Transverse colon (tissue), 4 donors: ENCODE results near the gene EEF1AKMT2. TPM values are rescaled to one million over a fixed set of nuclear protein-coding genes. Genes with fewer than 3 reads are reported as not detected.

Experiments
- DNase-seq: peaks from one replicate; pipeline ENCODE4 v3.0.0-alpha.2; 2019
- H3K27ac ChIP-seq, 4 donors: fragments of 200-600 bp; sonication (generic); 2 replicates each; pipeline ENCODE4 v1.5.1; 2016 to 2018; ENCODE audit warnings: inconsistent platforms in 4 of 4
- H3K27me3 ChIP-seq: fragments of 200-600 bp; sonication (generic); 2 replicates; pipeline ENCODE4 v1.5.1; 2017; ENCODE audit warnings: inconsistent platforms
- H3K36me3 ChIP-seq, 4 donors: fragments of 200-600 bp; sonication (generic); 2 replicates each; pipeline ENCODE4 v1.5.1; 2017 to 2019; ENCODE audit warnings: inconsistent platforms in 4 of 4
- H3K4me1 ChIP-seq, 4 donors: fragments of 200-600 bp; sonication (generic); 2 replicates each; pipeline ENCODE4 v1.5.1; 2017 to 2020; ENCODE audit warnings: inconsistent platforms in 4 of 4
- H3K4me3 ChIP-seq, 4 donors: fragments of 200-600 bp; sonication (generic); 1 replicate in 1 of 4; 2 replicates in 3 of 4; pipeline versions ENCODE4 v1.5.1 to v1.6.1; 2017 to 2019; ENCODE audit warnings: inconsistent platforms in 4 of 4
- H3K9me3 ChIP-seq, 2 donors: fragments of 200-600 bp; sonication (generic); 2 replicates each; pipeline ENCODE4 v1.5.1; 2017 to 2019; ENCODE audit warnings: inconsistent platforms in 2 of 2
- CTCF ChIP-seq, 5 experiments: fragments of 200-600 bp in 3 of 5; fragments of 450-650 bp in 2 of 5; sonication (generic) in 3 of 5; IDR thresholded peaks; 1 replicate in 2 of 5; 2 replicates in 3 of 5; pipeline ENCODE4 v1.5.1; 2016 to 2017; ENCODE audit warnings: antibody characterized with exemption in 5 of 5, inconsistent platforms in 3 of 5, mild to moderate bottlenecking in 2 of 5, moderate library complexity in 1 of 5
- EP300 ChIP-seq: sonication (generic); formaldehyde crosslinking; IDR thresholded peaks from one replicate; pipeline ENCODE4 v1.6.1; 2017; ENCODE audit warnings: antibody characterized with exemption, low read depth
- POLR2A ChIP-seq: fragments of 450-650 bp; IDR thresholded peaks from one replicate; pipeline ENCODE4 v1.6.1; 2016; ENCODE audit warnings: antibody characterized with exemption, mild to moderate bottlenecking, moderate library complexity
- POLR2AphosphoS5 ChIP-seq, 3 donors: sonication (generic); formaldehyde crosslinking; IDR thresholded peaks; one replicate each; pipeline ENCODE4 v1.6.1; 2016; ENCODE audit warnings: antibody characterized with exemption in 3 of 3
- WGBS, 2 donors: methylation state at CpG; one replicate each; pipeline ENCODE4 v1.1.5; 2018; ENCODE audit warnings: low coverage in 1 of 2; 5-methylcytosine and 5-hydroxymethylcytosine counted together
- in situ Hi-C, 4 donors: fragments of 200-750 bp; cut with MboI; loops; one replicate each; pipeline versions ENCODE4 v1.15.0 to v1.15.1; 2017; ENCODE audit warnings: low sequenced_read_pairs in 3 of 4, low pct_ligation_motif_present in 1 of 4, low pct_unique_long_range_greater_than_20kb in 1 of 4
- intact Hi-C: fragments of 100-400 bp; cut with DNase I; formaldehyde crosslinking; loops from one replicate; pipeline ENCODE4 v1.15.1; 2023; ENCODE audit warnings: low total_unique reads
- total RNA-seq, 4 donors: library from RNA; depleted of rRNA; stranded (reverse); fragments of >200 nt; gene quantifications; one replicate each; pipeline ENCODE4 v1.1.0, GENCODE V29; 2016

The EEF1AKMT2 gene
- total RNA-seq, 4 donors from 2014 or later = 5.2 to 19.1 (median 10.6) TPM

- no peak for DNase-seq
- no peaks in the 10 kb centered on the region for H3K4me1 ChIP-seq
- H3K27ac ChIP-seq = no peak overlapping the region
- H3K9me3 ChIP-seq = no peaks in the 10 kb centered on the region
- H3K27me3 ChIP-seq = no peaks in the 10 kb centered on the region
- 93 to 100% methylated on average over 1 to 2 of the region's 2 CpGs for WGBS, 2 donors
- TF ChIP-seq POLR2AphosphoS5 (IDR thresholded peaks at IDR 0.05) (no peak), CTCF (IDR thresholded peaks at IDR 0.05) (no peak), POLR2A (no peak), EP300 (no peak)
- intact Hi-C loops (no loop called here), in situ Hi-C loops (no loop called here)
- H3K36me3 ChIP-seq = peaks cover 0 to 10% (median 0%) of the 10 kb centered on the region in 4 donors
- no peak overlapping the region for H3K4me3 ChIP-seq
Measured at GRCh38 chr10:124768791-124769190, 22.9 kb downstream of the EEF1AKMT2 start.

- no peak for DNase-seq
- intact Hi-C loops = no loop called here
- Histone ChIP-seq H3K27me3 (no peaks in the 10 kb centered on the region), H3K4me1 (no peaks in the 10 kb centered on the region), H3K9me3 (no peaks in the 10 kb centered on the region), H3K4me3 (no peak overlapping the region), H3K27ac (no peak overlapping the region), H3K36me3 (peaks cover 0 to 17% (median under 1%) of the 10 kb centered on the region in 4 donors)
- in situ Hi-C loops = no loop called here
- WGBS, 2 donors = 90 to 100% methylated on average over 2 of the region's 2 CpGs
- TF ChIP-seq POLR2AphosphoS5 (IDR thresholded peaks at IDR 0.05) = no peak
- no peak for TF ChIP-seq CTCF (IDR thresholded peaks at IDR 0.05)
- no peak for TF ChIP-seq EP300
- no peak for TF ChIP-seq POLR2A
Measured at GRCh38 chr10:124765256-124765655, 26.4 kb downstream of the EEF1AKMT2 start.

- no peak for DNase-seq
- Histone ChIP-seq H3K36me3 (peaks cover 0 to 17% (median 9%) of the 10 kb centered on the region in 4 donors), H3K27me3 (no peaks in the 10 kb centered on the region), H3K4me1 (no peaks in the 10 kb centered on the region), H3K9me3 (no peaks in the 10 kb centered on the region), H3K4me3 (no peak overlapping the region), H3K27ac (no peak overlapping the region)
- intact Hi-C loops (no loop called here), in situ Hi-C loops (no loop called here)
- TF ChIP-seq CTCF (IDR thresholded peaks at IDR 0.05) = no peak
- TF ChIP-seq POLR2AphosphoS5 (IDR thresholded peaks at IDR 0.05) = no peak
- TF ChIP-seq EP300 = no peak
- TF ChIP-seq POLR2A = no peak
- WGBS, 2 donors = 94 to 100% methylated on average over 1 of the region's 1 CpG
Measured at GRCh38 chr10:124763267-124763666, 28.4 kb downstream of the EEF1AKMT2 start.

- Histone ChIP-seq H3K4me1 (no peaks in the 10 kb centered on the region), H3K4me3 (no peak overlapping the region), H3K36me3 (peaks cover 0 to 17% (median 9%) of the 10 kb centered on the region in 4 donors), H3K9me3 (no peaks in the 10 kb centered on the region), H3K27ac (no peak overlapping the region), H3K27me3 (no peaks in the 10 kb centered on the region)
- TF ChIP-seq EP300 (no peak), CTCF (IDR thresholded peaks at IDR 0.05) (no peak), POLR2AphosphoS5 (IDR thresholded peaks at IDR 0.05) (no peak), POLR2A (no peak)
- intact Hi-C loops (no loop called here), in situ Hi-C loops (no loop called here)
- WGBS, 2 donors = 85 to 86% methylated on average over 5 of the region's 5 CpGs
- DNase-seq = no peak
Measured at GRCh38 chr10:124762281-124762680, 29.4 kb downstream of the EEF1AKMT2 start.
